KBM-7 (cell line): ENCODE data around the gene MGRN1.
A peak's percentile ranks its signal among the peaks of the same experiment; 100 is the strongest.

Experiments
- DNase-seq: peaks from one replicate; pipeline ENCODE4 v3.0.0-alpha.2; 2015
- in situ Hi-C: fragments of 300-500 bp; cut with MboI; formaldehyde crosslinking; loops from 2 replicates; pipeline ENCODE4 v1.14.3; 2020; ENCODE audit warnings: low sequenced_read_pairs, low pct_unique_long_range_greater_than_20kb, mixed read lengths

Gene MGRN1

DNA sequence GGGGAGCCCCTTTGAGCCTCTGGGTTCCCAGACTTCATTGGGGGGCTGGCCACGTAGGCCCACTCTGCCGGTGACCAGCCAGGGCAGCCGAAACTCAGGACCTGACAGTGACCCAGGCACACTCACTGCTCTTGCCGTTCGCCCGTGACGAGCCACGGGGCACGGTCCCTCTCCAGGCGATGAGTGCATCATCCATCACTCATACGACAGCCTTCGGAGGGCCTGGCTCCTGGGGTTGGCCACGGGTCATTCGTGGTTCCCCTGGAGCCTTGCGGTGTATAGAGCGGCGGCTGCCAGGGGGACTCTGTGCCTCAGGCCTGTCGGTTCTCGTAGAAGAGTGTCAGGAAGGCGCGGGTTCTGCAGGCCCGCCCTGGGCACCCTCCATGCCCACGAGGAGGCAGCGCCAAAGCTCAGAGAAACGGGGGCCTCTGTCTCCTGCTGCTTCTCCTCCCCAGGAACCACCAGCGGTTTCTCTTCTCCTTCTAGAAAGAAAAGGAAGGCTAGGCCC lies 57.5 kb downstream of the MGRN1 start:
- in situ Hi-C loops = no loop called here
- no peak for DNase-seq

DNA sequence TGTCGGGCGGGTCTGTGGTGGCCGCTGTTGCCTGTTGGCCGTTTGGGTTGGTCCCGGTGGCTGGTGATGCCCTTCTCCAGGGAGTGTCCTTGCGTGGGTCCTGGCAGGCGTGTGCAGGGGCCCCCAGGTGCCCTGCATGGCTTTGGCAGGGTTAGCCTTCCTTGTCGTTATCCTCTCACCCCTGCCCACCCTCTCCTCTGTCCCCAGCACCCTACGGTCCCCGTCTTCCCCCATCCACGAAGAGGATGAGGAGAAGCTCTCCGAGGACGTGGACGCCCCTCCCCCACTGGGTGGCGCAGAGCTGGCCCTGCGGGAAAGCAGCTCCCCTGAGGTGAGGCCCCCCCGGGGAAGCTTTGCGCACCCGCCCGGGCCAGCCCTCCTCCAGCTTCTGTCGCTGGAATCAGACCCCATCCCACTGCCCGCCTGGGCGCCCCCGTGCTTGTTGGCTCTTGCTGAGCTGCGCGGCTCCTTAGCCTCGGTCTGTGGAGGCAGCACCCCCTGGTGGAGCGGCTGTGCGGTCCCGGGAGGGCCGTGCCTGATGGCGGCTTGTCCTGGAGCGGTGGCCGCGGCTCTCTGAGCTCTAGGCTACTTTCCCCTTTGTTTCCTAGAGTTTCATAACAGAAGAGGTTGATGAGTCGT lies 58.1 kb downstream of the MGRN1 start:
- in situ Hi-C loops = no loop called here
- DNase-seq = peak; percentile 72

DNA sequence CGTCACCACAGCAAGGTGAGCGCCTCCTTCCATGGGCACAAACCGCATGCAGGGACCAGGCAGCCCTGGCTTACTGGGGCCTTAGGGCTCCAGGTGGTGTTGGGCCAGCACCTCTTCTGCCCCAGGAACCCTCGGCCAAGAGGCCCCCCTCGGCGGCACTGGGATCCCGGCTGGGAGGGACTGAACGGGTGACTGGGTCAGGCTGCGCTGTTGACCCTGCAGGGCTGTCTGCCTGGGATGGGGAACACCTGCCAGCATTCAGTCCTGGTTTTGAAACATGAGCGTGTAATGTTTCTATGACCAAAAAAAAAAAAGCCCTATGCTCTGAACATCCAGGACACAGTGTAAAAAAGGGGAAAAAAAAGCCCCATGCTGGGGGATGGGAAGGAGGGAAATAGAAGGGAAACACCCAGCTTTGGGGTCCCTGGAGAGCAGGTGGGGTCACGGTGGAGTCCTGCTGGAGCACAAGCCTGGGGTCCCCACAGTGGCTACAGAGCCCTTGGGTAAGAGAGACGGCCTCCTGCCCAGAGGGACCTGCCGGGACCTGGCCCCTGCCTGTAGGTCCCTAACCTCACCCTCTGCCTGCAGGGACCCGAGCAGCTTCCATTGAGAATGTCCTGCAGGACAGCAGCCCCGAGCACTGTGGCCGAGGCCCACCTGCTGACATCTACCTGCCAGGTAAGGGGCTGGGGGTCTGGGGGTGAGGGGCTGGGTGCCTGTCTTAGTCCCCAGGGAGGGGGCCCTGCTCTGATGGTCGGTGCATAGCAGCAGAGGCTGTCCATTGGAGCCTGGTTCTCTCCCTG lies 58.8 kb downstream of the MGRN1 start:
- no peak for DNase-seq
- in situ Hi-C loops = no loop called here

DNA sequence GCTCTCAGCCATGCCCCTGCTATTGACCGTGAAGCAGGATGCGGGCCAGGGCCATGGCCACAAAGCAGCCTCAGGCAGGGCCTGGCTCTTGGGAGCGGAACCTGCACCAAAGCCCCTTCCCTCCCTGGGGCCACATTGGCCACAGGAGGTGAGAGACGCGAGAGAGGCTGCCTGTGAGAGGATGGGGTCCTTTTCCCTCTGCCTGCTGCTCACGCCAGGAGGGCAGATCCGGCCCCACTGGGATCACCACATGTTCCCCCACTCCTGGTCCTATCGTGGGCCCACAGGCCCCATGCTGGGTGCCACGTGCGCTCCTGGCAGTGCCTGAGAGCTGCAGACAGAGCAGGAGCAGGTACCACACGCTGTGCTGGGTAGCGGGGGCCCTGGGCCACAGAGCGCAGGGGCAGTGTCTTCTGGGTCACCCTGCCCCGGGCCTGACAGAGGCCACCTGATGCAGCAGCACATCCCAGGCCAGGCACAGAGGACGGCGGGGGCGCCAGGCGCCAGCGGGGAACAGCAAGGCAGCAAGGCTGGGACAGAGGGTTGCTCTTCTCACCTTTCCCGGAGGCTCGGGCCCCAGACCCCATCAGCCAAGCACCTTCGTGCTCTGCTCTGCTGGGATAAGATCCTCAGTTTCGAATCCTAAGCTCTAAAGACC lies 59.6 kb downstream of the MGRN1 start:
- in situ Hi-C loops = no loop called here
- DNase-seq = no peak

DNA sequence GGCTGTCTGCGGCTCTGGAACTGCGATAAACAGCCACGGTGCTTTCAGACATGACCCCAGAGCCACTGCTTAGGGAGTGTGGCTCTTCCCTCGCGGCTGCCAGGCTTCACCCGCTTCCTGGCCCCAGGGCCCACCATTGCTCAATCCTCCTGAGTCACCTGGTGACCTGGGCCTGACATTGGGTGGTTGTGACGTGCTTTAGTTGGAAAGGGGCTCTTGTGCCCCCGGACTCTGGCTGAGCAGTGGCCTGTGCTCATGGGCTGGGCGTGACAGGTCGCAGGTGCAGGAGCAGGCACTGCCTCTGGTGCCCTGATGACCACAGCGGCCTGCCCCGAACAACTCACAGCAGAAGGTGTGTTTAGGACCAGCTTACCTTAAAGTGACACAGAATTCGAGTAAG lies 60.1 kb downstream of the MGRN1 start:
- DNase-seq = no peak

DNA sequence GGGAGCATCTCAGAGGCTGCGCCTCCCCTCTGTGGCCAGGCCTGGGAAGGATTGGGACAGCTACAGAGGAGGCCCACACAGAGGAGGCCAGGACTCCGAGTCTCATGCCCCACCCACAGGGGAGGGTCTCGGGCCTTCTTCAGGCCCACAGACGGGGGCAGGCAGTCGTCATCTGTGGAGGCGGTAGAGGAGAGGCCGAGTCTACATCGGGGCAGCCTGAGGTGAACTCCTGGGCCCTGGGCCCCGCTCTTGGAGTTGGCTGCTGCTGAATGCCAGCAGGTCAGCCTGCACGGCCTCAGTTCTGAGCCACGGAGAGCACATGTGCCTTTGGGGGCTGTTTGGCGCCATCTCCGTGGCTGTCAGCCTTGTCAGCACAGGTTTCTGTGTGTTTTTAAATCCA lies 60.7 kb downstream of the MGRN1 start:
- DNase-seq = no peak
- in situ Hi-C loops = no loop called here

More for the DNA sequence above, 60.1 kb downstream of the MGRN1 start:
- in situ Hi-C loops = no loop called here

DNA sequence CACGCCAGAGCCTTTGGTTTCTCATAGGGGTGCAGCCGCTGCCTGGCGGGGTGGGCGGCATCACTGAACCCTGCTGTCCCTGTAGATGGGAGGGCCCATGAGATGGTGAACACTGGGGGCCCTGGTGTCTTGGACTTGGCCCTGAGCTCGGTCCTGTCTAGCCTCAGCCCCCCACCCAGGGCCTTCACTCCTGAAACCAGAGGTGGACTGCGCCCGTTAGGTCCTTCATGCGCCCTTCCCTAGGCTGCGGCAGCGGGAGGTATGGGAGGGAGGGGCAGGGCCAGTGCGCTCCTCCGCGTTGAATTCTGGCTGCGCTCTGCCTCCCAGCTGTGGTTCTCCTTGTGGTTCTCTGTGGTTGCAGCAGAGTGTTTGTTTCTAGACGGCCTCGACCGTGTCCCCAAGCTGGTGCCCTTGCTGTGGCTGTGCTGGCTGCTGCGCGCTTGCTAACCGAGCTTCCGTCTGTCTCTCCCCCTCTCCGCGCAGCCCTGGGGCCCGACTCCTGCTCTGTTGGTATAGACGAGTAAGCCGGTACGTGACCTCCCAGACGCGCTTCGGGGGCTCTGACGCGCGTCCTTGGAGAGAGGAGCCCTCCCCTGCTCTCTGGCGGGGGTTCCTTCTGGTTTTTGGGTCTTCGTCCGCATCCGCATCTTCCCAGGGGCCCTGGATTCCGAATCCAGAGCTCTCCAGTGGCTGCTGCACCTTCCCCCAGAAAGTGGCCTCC lies 61.3 kb downstream of the MGRN1 start:
- no peak for DNase-seq
- in situ Hi-C loops = no loop called here

DNA sequence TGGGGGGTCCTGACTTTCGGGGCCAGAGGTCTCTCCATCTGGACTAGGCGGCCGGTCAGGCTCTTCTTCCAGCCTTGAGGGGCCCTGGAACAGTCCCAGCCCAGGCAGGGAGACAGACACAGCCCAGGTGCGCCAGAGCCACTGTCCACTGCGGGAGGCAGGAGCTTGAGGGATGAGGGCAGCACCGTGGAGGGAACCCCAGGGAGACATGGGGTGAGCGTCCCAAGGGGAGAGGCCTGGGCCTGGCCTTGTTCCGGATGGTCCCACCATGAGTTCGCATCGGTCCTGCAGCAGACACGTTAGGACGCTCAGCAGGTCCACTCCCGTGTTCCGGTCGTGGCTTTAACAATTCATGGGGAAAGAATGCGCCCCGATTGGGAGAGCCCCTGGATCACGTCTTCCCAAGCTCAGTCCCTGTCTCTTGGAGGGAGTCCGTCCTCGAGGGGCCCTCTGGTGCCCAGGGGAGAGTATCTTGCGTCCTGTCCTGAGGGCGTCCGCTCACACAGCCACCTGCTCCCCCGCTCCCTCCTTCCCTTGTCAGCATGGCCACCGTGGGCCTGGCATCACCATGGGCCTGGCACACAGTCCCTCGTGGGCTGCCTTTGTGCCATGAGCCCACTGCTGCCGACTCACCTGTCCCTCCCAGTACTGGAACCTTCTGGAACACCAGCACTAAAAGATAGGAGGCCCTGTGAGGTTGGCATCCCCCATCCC lies 62.0 kb downstream of the MGRN1 start:
- in situ Hi-C loops = no loop called here
- no peak for DNase-seq

DNA sequence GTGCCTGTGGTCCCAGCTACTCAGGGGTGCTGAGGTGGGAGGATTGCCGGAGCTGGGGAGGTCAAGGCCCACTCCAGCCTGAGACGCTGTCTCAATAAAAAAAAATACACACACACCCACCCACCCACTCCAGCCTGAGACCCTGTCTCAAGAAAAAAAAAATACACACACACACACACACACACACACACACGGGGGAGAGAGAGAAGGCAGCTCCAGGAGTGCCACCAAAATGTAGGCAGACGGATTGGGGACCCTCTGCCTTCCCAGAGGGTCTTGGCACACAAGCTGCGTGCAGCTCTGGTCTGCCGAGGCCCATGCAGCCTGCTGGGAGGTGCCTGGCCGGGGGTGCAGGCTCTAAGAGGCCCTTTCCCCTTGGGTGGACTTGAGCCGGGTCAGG lies 62.8 kb downstream of the MGRN1 start:
- DNase-seq = no peak
- in situ Hi-C loops = no loop called here

DNA sequence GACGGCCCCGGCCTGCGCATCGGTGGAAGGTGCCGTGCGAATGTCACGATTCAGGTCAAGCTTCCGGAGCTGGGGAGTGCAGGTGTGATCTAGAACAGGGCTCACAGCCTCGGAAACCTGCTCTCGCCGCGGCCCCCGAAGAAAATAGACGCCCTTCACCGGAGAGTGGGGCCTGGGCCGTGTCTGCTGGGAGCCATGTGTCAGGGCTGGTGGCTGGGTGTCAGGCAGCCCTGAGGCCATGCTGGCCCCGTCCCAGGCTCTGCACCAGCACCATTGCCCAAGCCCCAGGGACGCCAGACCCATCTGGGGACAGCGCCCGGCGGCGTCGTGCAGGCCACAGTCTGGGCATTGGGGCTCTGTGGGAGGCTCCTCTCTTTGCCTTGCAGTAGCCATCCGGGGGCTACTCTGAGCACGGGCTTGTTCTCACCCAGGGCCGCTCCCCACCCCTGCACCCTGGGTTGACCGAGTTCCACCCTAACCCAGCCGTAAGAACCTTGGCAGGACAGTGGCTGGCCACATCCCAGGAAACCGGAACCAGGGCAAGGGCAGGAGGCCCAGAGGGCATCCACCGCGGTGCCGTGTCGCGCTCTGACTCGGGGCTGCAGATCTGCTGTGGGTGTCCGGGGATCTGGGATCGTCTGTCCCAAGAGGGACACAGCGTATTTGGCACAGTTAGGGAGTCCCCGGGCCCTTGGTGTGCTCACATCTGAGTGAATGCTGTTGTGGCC lies 63.5 kb downstream of the MGRN1 start:
- DNase-seq = no peak
- in situ Hi-C loops = no loop called here

DNA sequence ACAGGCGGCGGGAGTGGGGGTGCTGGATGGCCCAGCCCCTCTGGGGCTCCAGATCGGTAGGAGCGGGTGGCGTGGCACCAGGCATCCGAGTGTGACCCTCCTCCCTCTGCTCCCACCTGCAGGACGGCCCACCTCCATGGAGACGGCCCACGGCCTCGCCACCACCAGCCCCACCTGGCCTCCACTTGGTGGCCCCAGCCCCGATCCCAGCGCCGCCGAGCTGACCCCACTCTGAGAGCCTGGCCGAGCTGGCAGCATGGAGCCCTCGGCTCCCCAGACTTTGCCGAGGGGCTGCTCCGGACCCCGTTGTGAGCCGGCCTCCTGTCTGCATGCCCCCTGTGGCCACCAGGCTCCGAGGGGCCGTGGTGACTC lies 64.0 kb downstream of the MGRN1 start:
- in situ Hi-C loops = no loop called here
- no peak for DNase-seq

DNA sequence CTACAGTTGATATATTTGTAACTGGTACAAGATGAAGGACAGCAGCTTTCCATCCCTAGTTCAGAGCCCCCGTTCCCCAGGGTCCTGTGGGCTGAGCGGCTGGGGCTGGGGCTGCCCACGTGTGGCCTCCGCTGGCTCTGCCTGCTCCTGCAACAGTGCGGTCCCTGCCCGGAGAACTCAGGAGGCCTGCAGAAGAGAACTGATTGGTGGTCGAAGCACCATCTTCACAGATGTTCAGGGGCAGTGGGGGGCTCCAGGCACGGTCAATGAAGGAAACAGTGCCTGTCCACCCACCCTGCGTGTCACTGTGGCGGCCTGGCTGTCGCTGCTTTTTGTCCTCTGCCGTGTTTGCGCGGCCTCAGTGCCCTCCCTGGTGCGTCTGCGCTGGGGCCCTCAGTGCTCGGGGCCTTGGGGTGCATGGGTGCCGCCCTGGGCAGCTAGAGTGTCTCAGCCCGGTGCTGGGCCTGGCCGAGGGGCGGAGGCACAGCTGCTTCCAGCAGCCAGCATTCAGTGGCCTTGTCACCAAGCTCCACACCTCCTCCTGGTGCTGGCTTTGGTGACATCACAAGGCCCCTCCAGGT lies 64.6 kb downstream of the MGRN1 start:
- in situ Hi-C loops = no loop called here
- no peak for DNase-seq

DNA sequence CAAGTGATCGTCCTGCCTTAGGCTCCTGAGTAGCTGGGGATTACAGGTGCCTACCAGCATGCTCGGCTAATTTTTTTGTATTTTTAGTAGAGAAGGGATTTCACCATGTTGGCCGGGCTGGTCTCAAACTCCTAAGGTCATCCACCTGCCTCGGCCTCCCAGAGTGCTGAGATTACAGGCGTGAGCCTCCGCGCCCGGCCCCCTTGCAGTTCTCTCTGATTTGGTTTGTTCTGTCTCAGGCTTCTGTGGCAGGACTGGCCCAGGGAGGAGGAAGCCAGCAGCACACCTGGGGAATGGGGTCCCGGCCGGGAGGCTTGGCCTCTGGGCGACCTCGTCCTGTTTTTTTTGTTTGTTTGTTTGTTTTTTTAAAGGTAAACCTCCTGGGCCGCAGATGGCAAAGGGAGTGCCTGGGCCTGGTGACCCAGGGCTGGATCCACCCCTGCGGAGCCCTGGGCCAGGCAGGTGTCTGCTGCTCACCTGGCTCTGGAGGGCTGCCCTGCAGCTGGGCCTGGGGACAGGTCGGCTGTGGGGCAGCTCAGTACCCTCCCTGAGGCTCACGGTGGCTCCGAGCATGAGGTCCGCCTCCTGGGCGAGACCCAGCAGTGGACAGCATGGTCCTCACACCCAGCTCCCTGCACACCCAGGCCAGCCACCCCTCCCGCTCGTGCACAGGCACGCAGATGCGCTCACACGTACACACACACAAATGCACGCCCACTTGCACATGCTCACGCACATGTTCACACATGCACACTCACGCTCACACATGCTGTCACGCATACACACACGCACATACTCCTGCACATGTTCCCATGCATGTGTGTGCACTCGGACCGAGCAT lies 65.5 kb downstream of the MGRN1 start:
- no peak for DNase-seq
- in situ Hi-C loops = no loop called here

DNA sequence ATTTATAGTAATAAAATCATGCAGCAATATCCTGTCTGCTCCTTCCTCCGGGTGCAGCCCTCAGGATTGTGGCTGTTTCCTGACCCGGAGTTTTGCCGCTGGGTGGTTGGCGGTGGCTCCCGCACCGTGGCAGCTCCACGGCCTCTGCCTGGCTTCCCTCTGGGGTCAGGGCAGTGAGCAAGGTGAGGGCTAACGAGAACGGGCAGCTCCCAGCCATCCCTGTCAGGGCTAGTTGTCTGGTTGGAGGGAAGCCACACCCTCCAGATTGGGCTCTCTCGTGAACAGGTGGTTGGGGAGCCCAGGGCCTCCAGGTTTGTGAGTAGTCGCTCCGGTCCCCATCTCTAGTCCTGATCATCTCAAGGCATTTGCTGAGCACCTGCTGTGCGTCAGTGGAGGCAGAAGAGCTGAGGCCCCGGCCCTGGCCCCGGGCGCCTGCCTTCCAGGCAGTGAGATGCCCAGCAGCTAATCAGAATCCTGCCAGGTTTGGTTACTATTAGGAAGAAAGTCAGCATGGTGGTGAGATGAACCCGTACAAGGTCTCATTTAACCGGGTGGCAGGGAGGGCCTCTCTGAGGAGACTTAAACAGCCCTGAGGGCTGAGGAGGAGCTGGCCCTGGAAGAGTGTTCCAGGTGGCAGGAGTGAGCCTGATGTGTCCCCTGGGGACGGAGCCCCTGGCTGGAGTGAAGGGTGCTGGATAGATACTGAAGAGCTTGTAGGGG lies 66.5 kb downstream of the MGRN1 start:
- DNase-seq = no peak
- in situ Hi-C loops = no loop called here

DNA sequence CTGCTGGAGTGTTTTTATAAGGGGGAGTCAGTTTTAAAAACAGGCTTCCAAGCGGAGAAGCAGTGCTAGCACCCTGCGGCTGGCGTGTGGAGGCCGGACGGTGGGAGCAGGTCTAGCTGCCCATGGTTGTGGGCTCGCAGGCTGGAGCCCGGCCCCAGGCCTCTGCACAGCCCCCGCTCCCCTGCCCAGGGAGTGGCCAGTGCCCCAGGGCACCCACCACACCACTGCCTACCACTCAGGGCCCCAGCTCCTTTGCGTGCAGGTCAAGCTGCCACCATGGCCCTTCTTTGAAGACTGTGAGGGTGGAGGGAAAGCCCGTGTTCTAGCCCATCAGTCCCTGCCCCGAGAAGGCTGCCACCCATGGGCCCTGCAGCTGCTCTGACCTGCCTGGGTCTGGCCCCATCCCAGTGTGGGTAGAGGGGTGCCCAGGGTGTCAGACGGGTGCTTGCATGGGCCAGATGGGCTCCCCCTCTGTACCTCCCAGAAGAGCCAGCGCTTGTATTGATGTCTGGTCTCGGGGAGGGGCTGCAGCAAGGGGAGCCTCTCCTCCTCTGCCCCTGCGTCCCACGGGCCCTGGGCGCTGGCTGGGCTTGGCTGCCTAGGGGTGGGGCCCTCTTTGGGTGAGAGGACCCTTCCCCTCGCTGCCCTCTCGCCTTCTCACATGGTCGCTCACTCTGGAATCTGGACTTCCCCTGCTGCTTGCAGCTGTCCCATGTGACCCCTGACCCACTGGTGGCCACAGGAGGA lies 67.2 kb downstream of the MGRN1 start:
- no peak for DNase-seq
- in situ Hi-C loops = no loop called here
